DOHH2 (cell line): ENCODE data around the gene FILIP1.

Experiments
- CTCF ChIP-seq: fragments of 200-600 bp; sonication (generic); IDR thresholded peaks from one replicate; pipeline ENCODE4 v1.5.1; 2014; ENCODE audit warnings: antibody characterized with exemption, mild to moderate bottlenecking, low read depth, low read length; ENCODE audit not compliant: poor library complexity, severe bottlenecking
- EZH2phosphoT487 ChIP-seq: fragments of 200-600 bp; sonication (generic); IDR thresholded peaks from 2 replicates; pipeline ENCODE4 v1.6.1; 2017; ENCODE audit warnings: borderline replicate concordance, mild to moderate bottlenecking, antibody characterized with exemption, low read length, moderate library complexity, mixed read lengths

- TF ChIP-seq CTCF (no peak), EZH2phosphoT487 (no peak)
These were observed 14.7 kb downstream of the FILIP1 start for GRCh38 chr6:75478929-75479328.
